Lung (tissue), 16 donors: ENCODE data around the gene NONO. TPM values are rescaled to one million over a fixed set of nuclear protein-coding genes. Genes with fewer than 3 reads are reported as not detected.

ENCODE experiments used
- ATAC-seq: fragments of 200-7000 bp; cut with Tn5 transposase; one replicate; pipeline ENCODE4 v1.9.1; 2020; ENCODE audit warnings: moderate number of reproducible peaks; ENCODE audit not compliant: insufficient read depth, low FRiP score
- DNase-seq, 3 donors: peaks; one replicate each; pipeline ENCODE4 v3.0.0-alpha.2; 2013 to 2017
- H3K27ac ChIP-seq, 2 donors: one replicate each; pipeline ENCODE4 v1.5.1; 2013; ENCODE audit warnings: mild to moderate bottlenecking in 2 of 2, moderate library complexity in 2 of 2, control low read depth in 1 of 2, inconsistent platforms in 1 of 2, low read depth in 1 of 2, low read length in 1 of 2
- H3K27me3 ChIP-seq, 3 donors: one replicate each; pipeline ENCODE4 v1.5.1; 2013; ENCODE audit warnings: low read length in 2 of 3; ENCODE audit not compliant: control insufficient read depth in 3 of 3, insufficient read depth in 3 of 3
- H3K36me3 ChIP-seq, 4 donors: one replicate each; pipeline ENCODE4 v1.5.1; 2013; ENCODE audit warnings: low read length in 4 of 4, mild to moderate bottlenecking in 1 of 4, moderate library complexity in 1 of 4; ENCODE audit not compliant: control insufficient read depth in 4 of 4, insufficient read depth in 4 of 4
- H3K4me1 ChIP-seq, 5 donors: one replicate each; pipeline ENCODE4 v1.5.1; 2013; ENCODE audit warnings: low read length in 5 of 5, mild to moderate bottlenecking in 2 of 5, moderate library complexity in 1 of 5; ENCODE audit not compliant: control insufficient read depth in 5 of 5, insufficient read depth in 5 of 5
- H3K4me3 ChIP-seq: one replicate; pipeline ENCODE4 v1.5.1; 2013; ENCODE audit warnings: mild to moderate bottlenecking, control low read depth, moderate library complexity
- H3K9ac ChIP-seq, 2 donors: one replicate each; pipeline ENCODE4 v1.5.1; 2013; ENCODE audit warnings: low read length in 2 of 2, control low read depth in 1 of 2; ENCODE audit not compliant: insufficient read depth in 1 of 2
- H3K9me3 ChIP-seq, 4 donors: one replicate each; pipeline ENCODE4 v1.5.1; 2013; ENCODE audit warnings: low read length in 3 of 4, mild to moderate bottlenecking in 1 of 4, moderate library complexity in 1 of 4; ENCODE audit not compliant: control insufficient read depth in 4 of 4, insufficient read depth in 3 of 4
- CTCF ChIP-seq: IDR thresholded peaks from 2 replicates; pipeline ENCODE4 v1.5.1; 2012; ENCODE audit warnings: mild to moderate bottlenecking; ENCODE audit errors: control extremely low read depth, extremely low read depth
- WGBS, 2 donors: extraction: QIAGEN DNeasy Blood & Tissue Kit; methylation state at CpG; one replicate each; pipeline ENCODE4 v1.1.7; 2013; 5-methylcytosine and 5-hydroxymethylcytosine counted together
- long read RNA-seq, 5 donors: transcript quantifications; one replicate each; lab custom pipeline, GENCODE V29; 2026
- polyA plus RNA-seq, 2 donors: library from polyadenylated mRNA; stranded (reverse); fragments of 200-250 nt; gene quantifications; one replicate each; pipeline ENCODE4 v1.2.1, GENCODE V29; 2013
- total RNA-seq, 2 donors: library from RNA; depleted of rRNA in 1 of 2; stranded (reverse); fragments of >200 nt in 1 of 2; gene quantifications; one replicate each; pipeline ENCODE4 v1.2.1, GENCODE V29; 2014 to 2021
- donor health status: control.
- donor health status: control.
- donor health status: Bipolar disorder and iron deficiency.
- donor health status: healthy.
- donor health status: DM: yes; HTN: yes; CAD: no.

Gene NONO
- total RNA-seq (100 to 1,000 TPM; 239 to 336 TPM), polyA plus RNA-seq (100 to 1,000 TPM in 1 of 2 donors, 10 to 100 TPM in 1; 93.5 to 139 TPM)
- long read RNA-seq, donor 1, transcript NONO-201 (12 exons, 2,713 nt) = major isoform, 93 of 203 reads
- long read RNA-seq, donor 1, transcript NONO-202 (11 exons, 2,606 nt) = minor isoform, 8 of 203 reads
- long read RNA-seq, donor 1, partial matches to known transcripts = 101 of 203 reads
- long read RNA-seq, donor 1, other reads (novel, unspliced or antisense) = 0 of 203 reads
- long read RNA-seq, donor 2, transcript NONO-201 (12 exons, 2,713 nt) = major isoform, 12 of 36 reads
- long read RNA-seq, donor 2, partial matches to known transcripts = 24 of 36 reads
- long read RNA-seq, donor 2, other reads (novel, unspliced or antisense) = 0 of 36 reads
- long read RNA-seq, donor 3, transcript NONO-201 (12 exons, 2,713 nt) = major isoform, 31 of 96 reads
- long read RNA-seq, donor 3, partial matches to known transcripts = 63 of 96 reads
- long read RNA-seq, donor 3, other reads (novel, unspliced or antisense) = 0 of 96 reads
- long read RNA-seq, donor 4, transcript NONO-201 (12 exons, 2,713 nt) = major isoform, 19 of 70 reads
- long read RNA-seq, donor 4, partial matches to known transcripts = 48 of 70 reads
- long read RNA-seq, donor 4, other reads (novel, unspliced or antisense) = 0 of 70 reads
- long read RNA-seq, donor 5, transcript NONO-201 (12 exons, 2,713 nt) = major isoform, 92 of 223 reads
- long read RNA-seq, donor 5, transcript NONO-202 (11 exons, 2,606 nt) = minor isoform, 8 of 223 reads
- long read RNA-seq, donor 5, partial matches to known transcripts = 121 of 223 reads
- long read RNA-seq, donor 5, other reads (novel, unspliced or antisense) = 0 of 223 reads

GRCh38 chrX:71283403-71284143, at the start of gene NONO:
Gene NONO, plus strand, starts transcription at chrX:71283635. Its CDS starts 7,003 bp downstream, at chrX:71290638.
- Histone ChIP-seq H3K4me3 (peak within 1 kb of the TSS; percentile 38), H3K9ac (peak within 1 kb of the TSS; percentile 95 to 96), H3K9me3 (peaks cover 0 to 6% (median under 1%) of the 10 kb centered on the region in 4 donors), H3K4me1 (peaks cover 0 to 13% (median 0%) of the 10 kb centered on the region in 5 donors), H3K36me3 (peaks cover 0 to 3% (median under 1%) of the 10 kb centered on the region in 4 donors), H3K27me3 (no peaks in the 10 kb centered on the region), H3K27ac (peak within 1 kb of the TSS; percentile 95 to 98)
- WGBS, 2 donors = 1 to 33% methylated on average over 52 to 57 of the region's 57 CpGs
- no peak for TF ChIP-seq CTCF
- peak; percentile 90 for ATAC-seq
- peak; percentile 94 to 99 (median 99) for DNase-seq

- H3K9ac ChIP-seq = no peak overlapping the region
- DNase-seq (no peak), ATAC-seq (no peak)
- no peak overlapping the region for H3K27ac ChIP-seq
- WGBS, 2 donors = 71 to 77% methylated on average over 3 of the region's 3 CpGs
- no peaks in the 10 kb centered on the region for H3K9me3 ChIP-seq
- H3K4me3 ChIP-seq = no peak overlapping the region
- no peaks in the 10 kb centered on the region for H3K27me3 ChIP-seq
- no peaks in the 10 kb centered on the region for H3K4me1 ChIP-seq
- H3K36me3 ChIP-seq = peaks cover 0 to 5% (median under 1%) of the 10 kb centered on the region in 4 donors
- TF ChIP-seq CTCF = no peak
These were observed 48.0 kb upstream of the NONO start for GRCh38 chrX:71235482-71235881.

- Histone ChIP-seq H3K27ac (no peak overlapping the region), H3K4me3 (no peak overlapping the region), H3K36me3 (peaks cover 0 to 8% (median 4%) of the 10 kb centered on the region in 4 donors), H3K4me1 (no peaks in the 10 kb centered on the region), H3K9ac (no peak overlapping the region), H3K9me3 (peaks cover 0 to 5% (median 0%) of the 10 kb centered on the region in 4 donors), H3K27me3 (no peaks in the 10 kb centered on the region)
- no peak for DNase-seq
- no peak for TF ChIP-seq CTCF
- WGBS, 2 donors = 75 to 80% methylated on average over 1 of the region's 1 CpG
- no peak for ATAC-seq
These were observed 46.6 kb upstream of the NONO start for GRCh38 chrX:71236836-71237235.
